RWPE1 (cell line): ENCODE measurements around the gene RAD9A.

Experiments
- CTCF ChIA-PET: fragments of 350-600 bp; sonication (Branson Sonifier 250); formaldehyde crosslinking; extraction: SDS; loops from one replicate; lab custom pipeline; 2021; lab: Yijun Ruan, JAX
- POLR2A ChIA-PET: fragments of 400-600 bp; formaldehyde crosslinking; extraction: SDS; loops from one replicate; lab custom pipeline; 2020; ENCODE audit warnings: antibody characterized with exemption; ENCODE audit not compliant: low non-redundant PET; lab: Yijun Ruan, JAX
- DNase-seq: peaks from one replicate; pipeline ENCODE4 v3.0.0; 2012; ENCODE audit warnings: low spot score
- H3K27ac ChIP-seq: fragments of 450-650 bp; 2 replicates; pipeline ENCODE4 v1.5.1; 2017
- CTCF ChIP-seq: fragments of 450-650 bp; conservative IDR thresholded peaks from 2 replicates; pipeline ENCODE4 v1.5.1; 2017; ENCODE audit warnings: low read depth, mild to moderate bottlenecking

Gene RAD9A

DNA sequence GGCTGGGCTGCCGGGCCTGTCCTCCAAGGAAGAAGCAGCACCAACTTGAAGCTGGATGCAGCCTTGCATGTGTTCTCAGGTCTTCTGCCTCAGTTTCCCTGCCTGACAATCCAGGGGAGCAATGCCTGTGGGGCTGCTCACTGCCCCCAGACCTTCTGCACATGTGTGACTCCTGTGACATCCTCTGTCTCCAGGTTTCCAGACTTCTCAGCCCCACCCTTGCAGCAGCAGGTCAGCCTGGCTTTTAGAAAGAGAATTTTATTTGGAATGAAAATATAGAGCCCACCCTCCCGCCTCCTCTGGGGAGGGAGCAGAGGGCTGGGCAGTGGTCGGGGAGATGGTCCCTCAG, 46.0 kb downstream of the RAD9A start:
- peak overlapping the region; percentile 87 for H3K27ac ChIP-seq
- CTCF ChIA-PET: interaction anchor here (0.7 to 1.2 kb wide), 2 partner anchors 19 to 68 kb away, joined by 3 to 4 read pairs; partner anchors contain the start of gene PITPNM1
- POLR2A ChIA-PET: no interaction called here
- TF ChIP-seq CTCF: no peak
- no peak for DNase-seq

DNA sequence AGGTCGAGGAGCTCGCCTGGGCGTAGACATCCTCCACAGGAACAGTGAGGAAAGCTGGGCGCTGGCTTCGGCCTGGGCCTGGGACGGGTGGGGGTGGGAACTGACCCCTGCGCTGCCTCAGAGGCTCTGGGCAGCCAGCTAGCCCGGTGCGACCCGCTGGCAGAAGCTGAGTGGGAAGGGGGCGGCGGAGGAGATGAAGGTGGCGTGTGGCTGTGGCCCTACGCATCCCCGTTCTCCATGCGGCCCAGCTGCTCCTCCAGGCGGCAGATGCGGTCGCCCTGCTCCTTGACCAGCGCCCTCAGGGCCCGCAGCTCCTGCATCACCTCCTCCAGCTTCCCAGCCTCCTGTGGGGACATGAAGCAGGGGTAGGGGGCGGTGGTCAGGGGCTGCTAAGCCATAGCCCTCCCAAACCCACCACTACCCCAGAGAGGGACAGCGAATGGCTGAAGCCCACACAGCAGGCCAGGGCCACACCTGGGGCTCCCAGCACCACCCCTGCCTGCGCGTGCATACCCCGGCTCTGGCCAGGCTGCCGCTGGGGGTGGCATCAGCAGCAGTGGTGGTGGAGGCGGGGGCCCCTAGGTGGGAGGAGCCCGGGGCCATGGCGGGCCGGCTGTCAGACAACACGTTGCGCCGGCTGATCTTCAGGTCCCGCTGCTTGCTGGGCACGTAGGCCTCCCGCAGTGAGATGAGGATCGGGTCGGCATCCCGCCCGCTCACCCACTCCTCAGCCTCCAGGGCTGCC, 46.5 kb downstream of the RAD9A start:
- H3K27ac ChIP-seq: peak overlapping the region; percentile 87
- no peak for TF ChIP-seq CTCF
- ChIA-PET CTCF (interaction anchor here (0.7 to 1.2 kb wide), 3 partner anchors 15 to 67 kb away, joined by 3 to 4 read pairs (median 3); partner anchors contain the start of gene PITPNM1), POLR2A (no interaction called here)
- no peak for DNase-seq

DNA sequence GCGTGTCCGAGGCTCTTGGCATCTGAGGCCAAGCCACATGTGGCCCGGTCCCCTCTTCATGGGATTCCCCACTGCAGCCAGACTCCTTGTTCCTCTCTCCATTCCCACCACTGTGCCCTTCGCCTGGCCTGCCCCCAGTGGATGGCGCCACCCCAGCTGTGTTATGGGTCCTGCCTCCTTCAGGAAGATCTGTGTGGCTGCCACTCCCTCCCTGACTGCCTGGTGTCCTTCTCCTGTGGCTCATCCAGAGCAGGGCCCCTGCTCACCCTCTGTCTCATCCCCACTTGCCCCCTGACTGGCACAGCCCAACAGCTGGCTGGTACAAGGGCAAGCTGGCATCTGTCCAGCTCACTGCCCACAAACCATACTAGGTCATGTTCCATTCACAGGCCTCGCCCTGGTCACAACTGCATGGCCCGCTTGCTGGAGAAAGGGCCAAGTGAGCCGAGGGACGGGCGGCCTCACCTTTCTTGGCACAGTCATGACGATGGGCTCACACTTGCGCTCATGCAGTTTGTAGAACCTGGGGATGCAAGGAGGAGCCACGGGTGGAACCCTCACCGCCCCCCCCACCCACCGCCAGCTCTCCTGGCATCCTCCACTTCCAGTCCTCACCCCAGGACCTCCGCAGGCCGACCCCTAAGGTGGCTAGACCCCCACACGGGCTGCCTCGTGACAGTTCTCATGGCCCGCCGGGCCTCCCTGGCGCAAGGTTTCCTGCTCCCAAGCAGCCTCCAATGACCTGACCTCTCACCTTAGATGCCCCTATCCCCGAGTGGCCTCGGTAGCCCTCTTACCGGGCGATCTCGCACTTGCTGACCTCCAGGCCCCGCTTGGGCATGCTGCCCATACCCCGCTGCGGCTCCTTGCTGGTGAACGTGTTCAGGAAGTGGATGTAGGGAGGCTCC, 47.8 kb downstream of the RAD9A start:
- ChIA-PET CTCF (interaction anchor here (0.5 to 1.1 kb wide), 5 partner anchors 9 to 379 kb away, joined by 3 to 4 read pairs (median 4); partner anchors contain the start of gene TMEM134), POLR2A (no interaction called here)
- H3K27ac ChIP-seq: peak overlapping the region; percentile 87
- DNase-seq: no peak
- no peak for TF ChIP-seq CTCF

DNA sequence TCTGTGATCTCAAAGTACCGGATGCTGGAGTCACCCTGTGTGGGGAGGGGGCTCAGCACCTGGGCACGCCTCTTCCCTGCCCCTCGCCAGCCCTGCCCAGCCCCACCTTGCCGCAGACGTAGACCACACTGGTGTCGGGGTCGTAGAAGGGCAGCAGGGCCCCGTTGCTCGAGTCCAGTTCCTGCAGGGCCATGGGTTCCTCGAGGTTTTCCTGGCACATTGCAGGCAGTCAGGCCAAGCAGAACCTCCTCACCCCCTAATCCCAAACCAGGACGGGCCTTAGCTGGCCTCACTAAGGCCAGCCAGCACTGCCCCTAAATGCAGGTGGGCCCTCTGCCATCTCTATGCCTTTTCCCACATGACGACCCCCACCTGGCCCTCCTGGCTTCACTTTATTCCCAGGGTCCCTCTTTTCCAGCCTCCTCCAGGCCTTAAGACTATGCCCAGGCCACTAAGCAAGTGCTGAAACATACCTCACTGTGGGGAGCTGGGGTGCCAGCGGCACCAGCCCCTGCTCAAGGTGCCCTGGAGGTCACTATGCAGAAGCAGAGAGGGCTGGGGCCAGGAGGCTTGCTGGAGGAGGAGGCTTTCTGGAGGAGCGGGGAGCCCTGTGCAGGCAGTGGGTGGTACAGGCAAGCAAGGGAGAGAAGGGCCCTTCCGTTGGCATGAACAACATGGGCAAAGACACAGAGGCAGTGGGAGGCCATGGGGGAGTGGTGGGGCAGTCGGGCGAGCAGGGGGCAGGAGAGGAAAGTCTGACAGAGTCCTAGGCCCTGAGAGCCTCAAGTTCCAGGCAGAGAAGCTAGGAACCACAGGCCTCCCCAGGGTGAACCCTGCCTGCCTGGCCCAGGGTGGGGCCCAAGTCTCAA, 48.7 kb downstream of the RAD9A start:
- H3K27ac ChIP-seq: peak overlapping the region; percentile 87
- no peak for DNase-seq
- POLR2A ChIA-PET: no interaction called here
- CTCF ChIA-PET: interaction anchor here (0.6 to 0.7 kb wide), 2 partner anchors 29 to 380 kb away, joined by 3 to 4 read pairs; no protein-coding TSS in a partner anchor
- TF ChIP-seq CTCF: no peak

DNA sequence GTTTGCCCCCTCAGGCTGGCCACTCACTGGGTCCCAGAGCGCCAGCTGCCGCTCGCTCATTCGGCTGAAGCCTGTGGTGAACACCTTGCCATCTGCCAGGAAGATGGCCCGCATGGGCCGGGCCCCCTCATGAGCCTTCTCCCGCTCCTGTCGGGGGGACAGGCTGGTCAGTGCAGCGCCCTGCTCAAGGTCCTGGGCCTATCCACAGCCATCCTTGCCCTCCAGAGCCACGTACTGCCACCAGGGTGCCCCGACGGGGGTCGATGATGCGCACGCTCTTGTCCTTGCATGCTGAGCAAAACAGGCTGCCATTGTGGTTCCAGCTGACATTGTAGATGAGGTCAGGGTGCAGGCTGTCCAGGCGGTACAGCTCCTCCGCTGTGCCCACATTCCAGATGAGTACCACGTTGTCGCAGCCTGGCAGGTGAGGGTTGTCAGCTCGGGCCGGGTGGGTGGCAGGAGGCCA, 49.3 kb downstream of the RAD9A start:
- ChIA-PET POLR2A (interaction anchor here (0.6 kb wide), 1 partner anchor 39 kb away, joined by 5 read pairs; the partner anchor contains the start of gene PPP1CA), CTCF (interaction anchor here (0.6 kb wide), 1 partner anchor 29 kb away, joined by 3 read pairs; no protein-coding TSS in a partner anchor)
- TF ChIP-seq CTCF: no peak
- peak overlapping the region; percentile 87 for H3K27ac ChIP-seq
- no peak for DNase-seq
